Retina (tissue), 1 donor: ENCODE results near the gene RANBP3.
"Not testable (repeated sequence)": the region's sequence is repeated elsewhere in the genome, so short reads cannot be mapped to it uniquely, and the experiment has no call there.

Experiments
- DNase-seq: peaks from one replicate; pipeline ENCODE4 v3.0.0-alpha.2; 2016

Gene RANBP3

DNA sequence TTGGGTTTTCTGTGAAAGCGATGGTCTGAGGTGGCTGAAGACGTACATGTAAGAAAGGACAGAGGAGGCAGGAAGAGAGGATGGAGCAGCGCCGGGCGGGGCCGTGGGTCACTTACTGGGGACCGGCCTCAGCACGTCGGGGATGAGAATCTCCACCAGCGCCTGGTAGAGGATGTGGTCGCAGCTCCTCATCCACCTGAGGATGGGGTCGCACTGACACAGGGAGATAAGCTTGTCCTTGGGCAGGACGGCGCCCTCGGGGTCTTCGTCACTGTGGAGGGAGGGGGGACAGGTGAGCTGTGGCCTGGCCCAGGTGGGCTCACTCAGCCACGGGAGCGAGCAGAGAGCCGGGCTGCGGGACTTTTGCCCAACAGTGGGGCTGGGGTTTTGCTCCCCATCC lies 29.0 kb upstream of the RANBP3 start:
- DNase-seq = no peak

DNA sequence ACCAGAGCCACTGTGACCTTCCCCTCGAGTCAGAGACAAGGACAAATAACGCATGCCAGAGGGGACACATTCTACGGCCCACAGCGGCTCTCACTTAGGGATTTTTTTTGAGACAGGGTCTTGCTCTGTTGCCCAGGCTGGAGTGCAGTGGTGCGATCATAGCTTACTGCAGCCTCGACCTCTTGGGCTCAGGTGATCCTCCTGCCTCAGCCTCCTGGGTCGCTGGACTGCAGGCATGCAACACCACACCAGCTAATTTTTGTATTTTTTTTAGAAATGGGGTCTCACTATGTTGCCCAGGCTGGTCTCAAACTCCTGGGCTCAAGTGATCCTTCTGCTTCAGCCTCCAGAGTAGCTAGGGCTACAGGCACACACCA lies 28.1 kb upstream of the RANBP3 start:
- DNase-seq = not testable (repeated sequence)

- no peak for DNase-seq
Observed at GRCh38 chr19:6005321-6006069, 27.6 kb upstream of the RANBP3 start.

DNA sequence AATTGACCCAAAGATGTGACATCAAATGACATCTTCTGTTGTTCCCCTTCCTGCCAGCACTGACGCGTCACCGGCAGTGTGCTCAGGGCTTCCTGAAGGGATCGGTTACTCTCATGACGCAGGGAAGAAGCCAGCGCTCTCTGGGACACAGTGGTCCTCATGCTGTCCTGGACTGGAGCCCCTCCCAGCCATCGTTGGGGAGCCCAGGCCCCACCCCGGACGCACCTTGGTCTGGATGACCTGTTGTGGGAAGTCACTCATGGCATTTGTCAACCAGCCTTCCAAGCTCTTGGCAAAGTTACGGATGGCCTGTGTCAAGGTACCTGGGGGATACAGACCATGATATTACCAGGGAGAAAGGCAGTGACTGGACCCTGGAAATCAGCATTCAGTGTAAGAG lies 26.0 kb upstream of the RANBP3 start:
- DNase-seq = no peak

DNA sequence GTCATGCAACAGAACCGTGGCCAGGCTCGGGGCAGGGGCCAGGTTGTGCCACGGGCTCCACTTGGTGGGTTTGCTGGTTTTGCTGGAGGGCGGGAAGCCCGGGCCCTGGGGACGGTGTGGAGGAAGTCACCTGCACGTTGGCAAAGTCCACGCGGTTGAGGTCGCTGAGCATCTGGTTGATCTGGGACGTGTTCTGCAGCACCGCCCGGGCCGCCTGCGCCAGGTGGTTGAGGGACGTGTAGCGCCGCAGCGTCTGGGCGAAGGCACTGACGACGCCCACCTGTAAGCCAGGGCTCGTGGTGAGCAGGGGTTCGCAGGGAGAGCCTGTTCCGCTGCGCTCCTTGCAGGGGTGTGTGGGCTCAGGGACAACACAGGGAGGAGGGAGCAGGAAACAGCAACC lies 24.7 kb upstream of the RANBP3 start:
- DNase-seq = no peak

DNA sequence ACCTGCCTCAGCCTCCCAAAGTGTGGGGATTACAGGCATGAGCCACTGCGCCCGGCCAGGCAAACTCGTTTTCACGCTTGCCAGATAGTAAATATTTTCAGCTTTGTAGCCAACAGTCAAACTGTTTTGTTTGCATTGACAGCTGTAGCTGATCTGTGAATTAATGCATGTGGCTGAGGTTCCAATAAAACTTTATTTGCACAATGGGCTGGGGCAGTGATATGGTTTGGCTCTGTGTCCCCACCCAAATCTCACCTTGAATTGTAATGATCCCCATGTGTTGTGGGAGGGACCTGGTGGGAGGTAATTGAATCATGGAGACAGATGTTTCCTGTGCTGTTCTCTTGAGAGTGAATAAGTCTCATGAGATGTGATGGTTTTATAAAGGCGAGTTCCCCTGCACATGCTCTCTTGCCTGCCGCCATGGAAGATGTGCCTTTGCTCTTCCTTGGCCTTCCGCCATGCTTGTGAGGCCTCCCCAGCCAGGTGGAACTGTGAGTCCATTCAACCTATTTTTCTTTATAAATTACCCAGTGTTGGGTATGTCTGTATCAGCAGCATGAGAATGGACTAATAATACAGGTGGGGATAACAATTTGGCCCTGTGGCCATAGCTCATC lies 22.4 kb upstream of the RANBP3 start:
- no peak for DNase-seq

DNA sequence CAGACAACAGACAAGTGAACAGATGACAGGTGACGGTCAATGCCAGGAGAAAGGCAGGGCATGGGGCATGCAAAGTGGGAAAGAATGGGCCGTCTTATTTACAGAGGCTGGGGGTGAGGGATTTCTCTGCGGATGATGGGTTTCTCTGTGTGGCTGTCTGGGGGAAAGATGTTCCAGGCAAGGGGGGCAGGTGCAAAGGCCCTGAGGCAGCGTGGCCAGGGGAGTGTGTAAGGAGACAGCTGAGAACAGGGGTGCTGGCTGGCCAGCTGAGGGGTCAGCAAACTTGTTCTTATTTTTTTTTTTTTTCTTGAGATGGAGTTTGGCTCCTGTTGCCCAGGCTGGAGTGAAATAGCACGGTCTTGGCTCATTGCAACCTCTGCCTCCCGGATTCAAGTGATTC lies 21.8 kb upstream of the RANBP3 start:
- no peak for DNase-seq

DNA sequence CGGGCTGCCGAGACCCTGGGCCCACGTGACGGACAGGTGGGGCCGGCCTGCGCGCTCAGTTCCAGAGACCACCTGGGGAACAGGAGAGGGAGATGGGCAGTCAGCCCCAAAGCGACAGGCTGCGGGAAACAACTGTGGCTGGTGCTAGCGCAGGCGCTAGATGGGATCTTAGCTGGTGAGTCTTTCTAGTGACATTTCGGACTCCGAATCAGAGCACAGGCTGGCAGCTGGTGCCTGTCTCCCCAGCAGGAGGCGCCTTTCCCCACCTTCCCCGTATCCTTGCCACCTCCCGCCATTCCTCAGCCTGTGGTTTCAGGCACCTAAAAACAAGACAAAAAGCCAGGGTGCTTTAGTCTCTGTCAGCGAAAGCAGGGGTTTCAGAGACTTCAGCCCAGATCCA lies 19.4 kb upstream of the RANBP3 start:
- DNase-seq = no peak

- no peak for DNase-seq
Observed at GRCh38 chr19:5996623-5997320, 18.8 kb upstream of the RANBP3 start.

GRCh38 chr19:5996102-5996501 lies 18.2 kb upstream of the RANBP3 start:
- no peak for DNase-seq

GRCh38 chr19:5995606-5996005 lies 17.7 kb upstream of the RANBP3 start:
- DNase-seq = no peak

DNA sequence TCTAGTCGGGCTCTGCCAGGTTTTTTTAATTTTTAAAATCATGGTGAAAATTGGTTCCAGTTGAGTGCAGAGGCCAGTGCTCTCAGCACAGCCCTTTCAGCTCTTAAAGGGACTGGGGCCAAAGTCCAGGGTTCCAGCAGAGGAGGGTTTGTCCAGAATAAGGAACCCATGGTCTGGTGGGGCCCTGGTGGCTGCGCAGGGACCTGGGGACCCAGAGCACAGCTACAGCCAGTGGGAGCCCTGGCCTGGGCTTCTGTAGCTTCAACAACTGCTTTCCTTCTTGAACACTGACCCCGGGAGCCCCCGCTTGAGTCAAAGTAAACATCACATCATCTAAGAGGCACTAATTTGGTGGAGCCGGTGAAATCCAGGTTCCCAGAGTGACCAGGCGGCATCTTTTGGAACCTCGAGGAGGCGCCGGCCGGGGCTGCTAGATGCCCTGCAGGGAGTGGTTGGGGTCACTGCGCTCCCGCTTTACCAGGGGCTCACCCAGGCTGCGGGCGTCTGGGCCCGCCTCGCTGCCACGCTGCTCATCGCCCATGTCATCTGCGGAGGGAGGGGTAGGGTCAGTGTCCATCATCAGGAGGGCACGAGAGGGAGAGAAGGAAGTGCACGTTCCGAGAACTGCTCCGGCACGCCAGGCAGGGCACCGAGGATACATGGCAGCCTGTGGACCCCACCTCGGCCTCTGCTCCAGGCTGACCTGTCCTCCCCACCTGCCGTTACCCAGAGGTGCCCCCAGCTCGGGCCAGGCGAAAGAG lies 16.6 kb upstream of the RANBP3 start:
- DNase-seq = no peak

- no peak for DNase-seq
Observed at GRCh38 chr19:5993648-5994358, 15.9 kb upstream of the RANBP3 start.

DNA sequence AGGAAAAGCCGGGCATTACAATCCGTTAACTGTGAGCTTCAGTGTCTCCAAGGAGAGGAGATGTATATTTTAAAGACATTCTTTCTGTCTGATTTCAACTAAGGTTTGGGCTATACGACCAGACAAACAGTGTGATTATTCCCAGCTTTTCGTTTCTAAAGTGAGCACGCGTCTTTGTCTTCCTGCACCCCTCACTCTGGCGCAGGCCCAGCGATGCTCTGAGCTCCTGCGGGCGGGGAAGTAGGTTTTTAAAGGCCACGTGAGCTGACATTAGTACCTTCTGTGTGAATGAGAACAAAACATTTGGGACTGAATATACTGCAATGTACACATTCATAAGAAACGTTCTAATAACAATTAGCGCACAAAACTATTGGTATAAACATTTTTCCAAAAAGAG lies 15.3 kb upstream of the RANBP3 start:
- no peak for DNase-seq

GRCh38 chr19:5992756-5993155 lies 14.8 kb upstream of the RANBP3 start:
- DNase-seq = no peak

DNA sequence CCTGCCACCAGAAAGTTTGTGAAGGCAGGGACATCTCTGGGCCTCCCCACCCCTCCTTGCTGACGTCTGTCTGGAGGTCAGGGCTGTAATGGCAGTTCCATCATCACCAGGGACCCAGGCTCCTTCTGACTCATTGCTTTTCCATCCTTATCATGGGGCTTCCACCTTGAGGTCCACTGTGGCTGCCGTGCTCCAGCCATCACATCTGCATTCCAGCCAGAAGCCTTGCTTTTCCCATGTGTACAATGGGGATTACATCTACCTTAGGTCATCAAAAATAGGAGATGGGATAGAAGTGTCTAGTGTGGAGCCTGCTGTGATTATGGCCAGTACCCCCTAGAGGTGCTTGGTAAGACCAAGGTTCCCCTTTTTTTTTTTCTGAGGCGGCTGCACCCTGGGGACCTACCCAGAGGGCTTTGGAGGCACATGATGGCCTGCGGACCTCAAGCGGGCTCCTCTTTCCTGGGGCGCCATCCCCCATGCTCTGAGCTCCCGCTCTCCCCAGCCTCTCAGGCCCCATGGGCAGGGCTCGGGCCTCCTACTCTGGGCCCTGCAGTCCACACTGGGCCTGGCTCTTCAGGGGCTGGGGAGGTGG lies 13.4 kb upstream of the RANBP3 start:
- no peak for DNase-seq

GRCh38 chr19:5990289-5990797 lies 12.4 kb upstream of the RANBP3 start:
- DNase-seq = no peak

DNA sequence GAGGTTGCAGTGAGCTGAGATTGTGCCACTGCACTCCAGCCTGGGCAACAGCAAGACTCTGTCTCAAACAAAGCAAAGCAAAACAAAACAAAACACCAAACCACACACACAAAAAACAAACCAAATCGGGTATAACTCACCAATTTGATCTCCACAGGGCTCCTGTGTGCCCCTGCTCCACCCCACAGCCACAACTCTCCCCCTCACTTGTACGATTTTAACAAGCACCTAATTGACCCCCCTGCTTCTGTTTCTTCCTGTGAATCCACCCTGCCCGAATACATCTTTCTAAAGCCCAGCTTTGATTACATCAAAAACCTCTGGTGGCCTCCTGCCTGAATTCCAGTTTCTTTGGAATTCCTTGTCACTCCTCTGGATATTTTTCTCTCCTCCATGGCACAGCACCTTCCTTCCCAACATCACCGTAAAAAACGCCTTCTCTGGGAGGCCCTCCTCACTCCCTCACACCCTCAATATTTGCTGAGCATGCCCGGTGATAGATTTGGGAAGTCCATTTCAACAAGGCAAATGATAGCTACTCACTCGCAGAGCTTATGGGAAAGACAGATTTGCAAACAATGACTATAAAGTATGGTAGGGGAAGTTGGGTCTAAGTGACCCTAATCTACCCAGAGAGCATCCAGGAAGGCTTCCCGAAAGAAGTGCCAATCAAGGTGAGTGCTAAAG lies 11.6 kb upstream of the RANBP3 start:
- no peak for DNase-seq

DNA sequence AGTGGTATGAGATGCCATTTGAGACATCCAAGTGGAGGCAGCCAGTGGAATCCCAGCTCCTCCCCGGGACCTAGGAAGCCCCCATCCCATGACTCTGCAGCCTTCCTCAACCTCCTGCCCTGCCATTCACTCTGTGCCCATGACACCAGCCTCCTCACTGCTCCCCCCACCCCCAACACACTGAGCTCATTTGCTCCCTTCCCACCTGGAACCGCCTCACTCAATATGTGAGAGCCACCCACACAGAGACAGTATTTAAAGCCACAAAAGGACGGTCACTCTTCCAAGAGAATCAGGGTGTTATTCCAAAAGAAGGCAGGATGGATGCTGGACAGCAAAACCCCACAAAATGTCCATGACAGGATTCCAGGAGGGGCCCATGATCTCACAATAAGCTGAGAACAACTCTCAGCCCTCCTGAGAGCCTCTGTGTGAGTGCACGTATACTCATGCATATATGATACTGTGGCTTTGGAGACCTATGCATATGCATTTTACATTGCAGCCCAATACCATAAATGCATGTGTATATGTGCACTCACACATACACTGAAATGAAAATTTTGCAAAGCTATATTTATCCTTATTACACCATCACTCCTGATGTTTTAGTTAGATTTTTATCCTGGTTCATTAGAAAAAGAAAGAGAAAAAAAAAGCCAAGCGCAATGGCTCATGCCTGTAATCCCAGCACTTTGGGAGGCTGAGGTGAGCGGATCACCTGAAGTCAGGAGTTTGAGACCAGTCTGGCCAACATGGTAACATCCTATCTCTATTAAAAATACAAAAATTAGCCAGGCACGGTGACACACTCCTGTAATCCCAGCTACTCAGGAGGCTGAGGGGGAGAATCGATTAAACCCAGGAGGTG lies 10.8 kb upstream of the RANBP3 start:
- no peak for DNase-seq

DNA sequence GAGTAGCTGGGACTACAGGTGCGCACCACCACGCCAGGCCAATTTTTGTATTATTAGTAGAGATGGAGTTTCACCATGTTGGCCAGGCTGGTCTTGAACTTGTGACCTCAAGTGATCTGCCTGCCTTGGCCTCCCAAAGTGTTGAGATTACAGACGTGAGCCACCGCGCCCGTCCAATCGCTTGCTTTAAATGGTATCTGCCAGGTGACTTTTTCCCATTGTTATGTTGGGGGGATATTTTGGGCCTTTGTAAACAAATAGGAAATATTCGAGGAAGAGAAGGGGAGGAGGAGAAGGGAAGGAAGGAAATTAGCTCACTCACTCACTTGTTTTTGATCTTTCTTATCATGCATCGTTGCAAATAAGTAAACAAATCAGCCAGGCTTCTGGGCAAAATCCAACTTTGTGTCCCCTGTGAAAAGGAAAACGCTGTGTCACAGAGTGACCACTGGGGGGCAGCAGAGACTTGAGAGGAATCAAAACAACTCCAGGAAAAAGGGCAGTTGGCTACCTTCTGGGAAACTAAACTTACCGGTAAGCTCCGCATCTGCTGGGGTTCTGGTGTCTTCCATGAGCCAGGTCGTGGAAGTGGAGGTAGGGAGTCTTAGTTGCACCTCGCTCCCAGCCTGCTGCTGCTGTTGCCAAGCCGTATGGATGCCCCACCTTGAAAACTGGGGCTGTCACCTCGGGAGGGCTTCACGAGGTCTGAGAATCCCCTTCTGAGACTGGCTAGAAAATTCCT lies 9.3 kb upstream of the RANBP3 start:
- peak; percentile 77 for DNase-seq
